Bronchial epithelial cell (primary cell): ENCODE measurements around the gene ZDHHC9. TPM values are rescaled to one million over a fixed set of nuclear protein-coding genes. Genes with fewer than 3 reads are reported as not detected.

Experiments
- DNase-seq: peaks from one replicate; pipeline ENCODE4 v3.0.0-alpha.2; 2010; ENCODE audit warnings: low read depth
- FAIRE-seq: peaks from 2 replicates; lab custom pipeline; 2011; peaks lifted over from hg19 to GRCh38; lab: Jason Lieb, UNC
- H3K27me3 ChIP-seq: 2 replicates; pipeline ENCODE4 v1.5.1; 2011; ENCODE audit warnings: low read length; ENCODE audit not compliant: control insufficient read depth, insufficient read depth
- H3K36me3 ChIP-seq: 2 replicates; pipeline ENCODE4 v1.5.1; 2011; ENCODE audit warnings: low read length; ENCODE audit not compliant: control insufficient read depth, insufficient read depth
- H3K4me3 ChIP-seq: 2 replicates; pipeline ENCODE4 v1.5.1; 2011; ENCODE audit warnings: mild to moderate bottlenecking, low read depth, low read length, control low read depth
- CTCF ChIP-seq: IDR thresholded peaks from 2 replicates; pipeline ENCODE4 v1.5.1; 2011; ENCODE audit warnings: mild to moderate bottlenecking, moderate library complexity, low read length, control low read depth, inconsistent platforms; ENCODE audit not compliant: insufficient read depth, severe bottlenecking
- total RNA-seq: library from RNA; depleted of rRNA; stranded (reverse); fragments of >200 nt; gene quantifications from 2 replicates; pipeline ENCODE4 v1.2.1, GENCODE V29; 2014

Gene ZDHHC9
- total RNA-seq, 1 donor from 2014 or later: 17.1 TPM

- no peak for DNase-seq
- no peak for TF ChIP-seq CTCF
- H3K4me3 ChIP-seq: no peak overlapping the region
- H3K27me3 ChIP-seq: no peaks in the 10 kb centered on the region
- H3K36me3 ChIP-seq: peaks cover 1% of the 10 kb centered on the region
- no peak for FAIRE-seq
These were observed 35.4 kb downstream of the ZDHHC9 start for GRCh38 chrX:129808158-129808828.

- H3K36me3 ChIP-seq: peaks cover 1% of the 10 kb centered on the region
- DNase-seq (no peak), FAIRE-seq (no peak)
- H3K4me3 ChIP-seq: no peak overlapping the region
- no peaks in the 10 kb centered on the region for H3K27me3 ChIP-seq
- no peak for TF ChIP-seq CTCF
These were observed 38.9 kb downstream of the ZDHHC9 start for GRCh38 chrX:129804806-129805205.

GRCh38 chrX:129802863-129803262 lies 40.8 kb downstream of the ZDHHC9 start:
- Histone ChIP-seq H3K4me3 (no peak overlapping the region), H3K27me3 (no peaks in the 10 kb centered on the region), H3K36me3 (peaks cover 1% of the 10 kb centered on the region)
- TF ChIP-seq CTCF: no peak
- DNase-seq (no peak), FAIRE-seq (no peak)

GRCh38 chrX:129800186-129800585 lies 43.5 kb downstream of the ZDHHC9 start:
- FAIRE-seq: no peak

GRCh38 chrX:129798888-129799287 lies 44.8 kb downstream of the ZDHHC9 start:
- TF ChIP-seq CTCF: no peak
- H3K27me3 ChIP-seq: no peaks in the 10 kb centered on the region
- FAIRE-seq: no peak
- no peak overlapping the region for H3K4me3 ChIP-seq
- peak; percentile 10 for DNase-seq
- H3K36me3 ChIP-seq: no peaks in the 10 kb centered on the region

More at GRCh38 chrX:129800186-129800585, 43.5 kb downstream of the ZDHHC9 start:
- Histone ChIP-seq H3K36me3 (no peaks in the 10 kb centered on the region), H3K4me3 (no peak overlapping the region), H3K27me3 (no peaks in the 10 kb centered on the region)
- TF ChIP-seq CTCF: no peak
- no peak for DNase-seq

GRCh38 chrX:129798456-129798855 lies 45.2 kb downstream of the ZDHHC9 start:
- no peak for TF ChIP-seq CTCF
- no peaks in the 10 kb centered on the region for H3K27me3 ChIP-seq
- no peaks in the 10 kb centered on the region for H3K36me3 ChIP-seq
- DNase-seq: no peak
- FAIRE-seq: no peak
- H3K4me3 ChIP-seq: no peak overlapping the region
